Measurements from ENCODE around the gene ADAMTS20.
"Not testable (repeated sequence)": the region's sequence is repeated elsewhere in the genome, so short reads cannot be mapped to it uniquely, and the experiment has no call there.

Gene ADAMTS20

GRCh38 chr12:43362910-43363694 lies 188.9 kb downstream of the ADAMTS20 start:
- no peak for DNase-seq (ENCODE audit: low read depth, low spot score)
- H3K36me3 ChIP-seq (ENCODE audit: insufficient read depth, low read length) = no peaks in the 10 kb centered on the region
- TF ChIP-seq FOXP2 (optimal IDR thresholded peaks at IDR 0.05; ENCODE audit: control extremely low read depth, extremely low read length, insufficient read depth) = no peak
- no peak for TF ChIP-seq EZH2 (IDR thresholded peaks at IDR 0.05)
- TF ChIP-seq POLR2AphosphoS5 (IDR thresholded peaks at IDR 0.05; ENCODE audit: borderline replicate concordance, low read depth, low read length) = no peak
- H3K9me3 ChIP-seq (ENCODE audit: low read depth, low read length) = no peaks in the 10 kb centered on the region
- no peak overlapping the region for H3K4me3 ChIP-seq
- no peak overlapping the region for H3K9ac ChIP-seq (ENCODE audit: insufficient read length)
- H3K27ac ChIP-seq = no peak overlapping the region

GRCh38 chr12:43361031-43361710 lies 190.8 kb downstream of the ADAMTS20 start:
- TF ChIP-seq POLR2AphosphoS5 (IDR thresholded peaks at IDR 0.05; ENCODE audit: borderline replicate concordance, low read depth, low read length) (no peak), FOXP2 (optimal IDR thresholded peaks at IDR 0.05; ENCODE audit: control extremely low read depth, extremely low read length, insufficient read depth) (no peak), EZH2 (IDR thresholded peaks at IDR 0.05) (no peak)
- Histone ChIP-seq H3K9me3 (ENCODE audit: low read depth, low read length) (no peaks in the 10 kb centered on the region), H3K27ac (no peak overlapping the region), H3K36me3 (ENCODE audit: insufficient read depth, low read length) (no peaks in the 10 kb centered on the region), H3K9ac (ENCODE audit: insufficient read length) (no peak overlapping the region), H3K4me3 (no peak overlapping the region)
- DNase-seq (ENCODE audit: low read depth, low spot score) = no peak

- not testable (repeated sequence) for H3K9ac ChIP-seq (ENCODE audit: insufficient read length); DNase-seq (ENCODE audit: low read depth, low spot score); H3K36me3 ChIP-seq (ENCODE audit: insufficient read depth, low read length); H3K27ac ChIP-seq; H3K4me3 ChIP-seq; H3K9me3 ChIP-seq (ENCODE audit: low read depth, low read length)
Observed at GRCh38 chr12:43360001-43360400, 192.0 kb downstream of the ADAMTS20 start.

- Histone ChIP-seq H3K9ac (ENCODE audit: insufficient read length) (no peak overlapping the region), H3K36me3 (ENCODE audit: insufficient read depth, low read length) (no peaks in the 10 kb centered on the region), H3K4me3 (no peak overlapping the region), H3K27ac (no peak overlapping the region), H3K9me3 (ENCODE audit: low read depth, low read length) (no peaks in the 10 kb centered on the region)
- no peak for DNase-seq (ENCODE audit: low read depth, low spot score)
- TF ChIP-seq FOXP2 (optimal IDR thresholded peaks at IDR 0.05; ENCODE audit: control extremely low read depth, extremely low read length, insufficient read depth) (no peak), EZH2 (IDR thresholded peaks at IDR 0.05) (no peak), POLR2AphosphoS5 (IDR thresholded peaks at IDR 0.05; ENCODE audit: borderline replicate concordance, low read depth, low read length) (no peak)
Observed at GRCh38 chr12:43357141-43357540, 194.9 kb downstream of the ADAMTS20 start.

GRCh38 chr12:43352001-43352400 lies 200.0 kb downstream of the ADAMTS20 start:
- H3K9me3 ChIP-seq (ENCODE audit: low read depth, low read length) = no peaks in the 10 kb centered on the region
- DNase-seq (ENCODE audit: low read depth, low spot score) = no peak
- H3K36me3 ChIP-seq (ENCODE audit: insufficient read depth, low read length) = no peaks in the 10 kb centered on the region
- H3K27ac ChIP-seq = no peak overlapping the region
- no peak overlapping the region for H3K4me3 ChIP-seq
- no peak overlapping the region for H3K9ac ChIP-seq (ENCODE audit: insufficient read length)
- TF ChIP-seq POLR2AphosphoS5 (IDR thresholded peaks at IDR 0.05; ENCODE audit: borderline replicate concordance, low read depth, low read length) (no peak), FOXP2 (optimal IDR thresholded peaks at IDR 0.05; ENCODE audit: control extremely low read depth, extremely low read length, insufficient read depth) (no peak), EZH2 (IDR thresholded peaks at IDR 0.05) (no peak)

GRCh38 chr12:43349863-43350262 lies 202.1 kb downstream of the ADAMTS20 start:
- DNase-seq (ENCODE audit: low read depth, low spot score) = no peak
- no peak overlapping the region for H3K27ac ChIP-seq
- no peak overlapping the region for H3K9ac ChIP-seq (ENCODE audit: insufficient read length)
- no peaks in the 10 kb centered on the region for H3K36me3 ChIP-seq (ENCODE audit: insufficient read depth, low read length)
- 0 out of 2 replicates have a peak, but pooled peaks cover 3% of the 10 kb centered on the region for H3K9me3 ChIP-seq (ENCODE audit: low read depth, low read length)
- no peak overlapping the region for H3K4me3 ChIP-seq
- TF ChIP-seq EZH2 (IDR thresholded peaks at IDR 0.05) (no peak), POLR2AphosphoS5 (IDR thresholded peaks at IDR 0.05; ENCODE audit: borderline replicate concordance, low read depth, low read length) (no peak), FOXP2 (optimal IDR thresholded peaks at IDR 0.05; ENCODE audit: control extremely low read depth, extremely low read length, insufficient read depth) (no peak)

GRCh38 chr12:43348221-43348620 lies 203.8 kb downstream of the ADAMTS20 start:
- H3K36me3 ChIP-seq (ENCODE audit: insufficient read depth, low read length) = no peaks in the 10 kb centered on the region
- TF ChIP-seq POLR2AphosphoS5 (IDR thresholded peaks at IDR 0.05; ENCODE audit: borderline replicate concordance, low read depth, low read length) = no peak
- TF ChIP-seq FOXP2 (optimal IDR thresholded peaks at IDR 0.05; ENCODE audit: control extremely low read depth, extremely low read length, insufficient read depth) = no peak
- TF ChIP-seq EZH2 (IDR thresholded peaks at IDR 0.05) = no peak
- DNase-seq (ENCODE audit: low read depth, low spot score) = no peak
- no peak overlapping the region for H3K27ac ChIP-seq
- no peak overlapping the region for H3K9ac ChIP-seq (ENCODE audit: insufficient read length)
- 0 out of 2 replicates have a peak, but pooled peaks cover 3% of the 10 kb centered on the region for H3K9me3 ChIP-seq (ENCODE audit: low read depth, low read length)
- H3K4me3 ChIP-seq = no peak overlapping the region

GRCh38 chr12:43347026-43347425 lies 205.0 kb downstream of the ADAMTS20 start:
- no peak for TF ChIP-seq EZH2 (IDR thresholded peaks at IDR 0.05)
- no peak for TF ChIP-seq POLR2AphosphoS5 (IDR thresholded peaks at IDR 0.05; ENCODE audit: borderline replicate concordance, low read depth, low read length)
- no peak for TF ChIP-seq FOXP2 (optimal IDR thresholded peaks at IDR 0.05; ENCODE audit: control extremely low read depth, extremely low read length, insufficient read depth)

More at GRCh38 chr12:43347026-43347425, 205.0 kb downstream of the ADAMTS20 start:
- no peak overlapping the region for H3K9ac ChIP-seq (ENCODE audit: insufficient read length)
- H3K36me3 ChIP-seq (ENCODE audit: insufficient read depth, low read length) = no peaks in the 10 kb centered on the region
- 0 out of 2 replicates have a peak, but pooled peaks cover 3% of the 10 kb centered on the region for H3K9me3 ChIP-seq (ENCODE audit: low read depth, low read length)
- no peak overlapping the region for H3K4me3 ChIP-seq
- no peak for DNase-seq (ENCODE audit: low read depth, low spot score)
- no peak overlapping the region for H3K27ac ChIP-seq

Data from SK-N-MC (cell line).